Ovary (tissue), 9 donors: ENCODE results near the gene LAMB4. TPM values are rescaled to one million over a fixed set of nuclear protein-coding genes. Genes with fewer than 3 reads are reported as not detected.

Experiments used
- DNase-seq, 5 donors: peaks; one replicate each; pipeline ENCODE4 v3.0.0-alpha.2; 2019 to 2020
- H3K27ac ChIP-seq, 2 donors: fragments of 200-600 bp; one replicate each; pipeline versions ENCODE4 v1.5.1 to v1.8.0; 2019 to 2022
- H3K27me3 ChIP-seq: fragments of 200-600 bp; one replicate; pipeline ENCODE4 v1.8.0; 2022
- H3K36me3 ChIP-seq: fragments of 200-600 bp; sonication (generic); one replicate; pipeline ENCODE4 v1.5.1; 2019
- H3K4me1 ChIP-seq: one replicate; pipeline ENCODE4 v1.8.1; 2013; ENCODE audit warnings: mild to moderate bottlenecking, moderate library complexity; ENCODE audit not compliant: insufficient read depth
- H3K4me3 ChIP-seq: fragments of 200-600 bp; sonication (generic); one replicate; pipeline ENCODE4 v1.5.1; 2017
- H3K9me3 ChIP-seq, 2 donors: fragments of 200-600 bp in 1 of 2; sonication (generic) in 1 of 2; one replicate each; pipeline versions ENCODE4 v1.5.1 to v1.8.1; 2013 to 2019; ENCODE audit warnings: mild to moderate bottlenecking in 1 of 2, moderate library complexity in 1 of 2
- CTCF ChIP-seq, 3 donors: fragments of 450-650 bp in 2 of 3; fragments of 200-600 bp in 1 of 3; IDR thresholded peaks; one replicate each; pipeline versions ENCODE4 v1.5.1 to v1.8.0; 2016 to 2022; ENCODE audit warnings: antibody characterized with exemption in 3 of 3, mild to moderate bottlenecking in 1 of 3
- EP300 ChIP-seq: sonication (generic); formaldehyde crosslinking; IDR thresholded peaks from one replicate; pipeline ENCODE4 v1.6.1; 2017; ENCODE audit warnings: antibody characterized with exemption
- POLR2A ChIP-seq: fragments of 450-650 bp; IDR thresholded peaks from one replicate; pipeline ENCODE4 v1.6.1; 2017; ENCODE audit warnings: antibody characterized with exemption, mild to moderate bottlenecking, moderate library complexity
- WGBS, 3 donors: extraction: QIAGEN DNeasy Blood & Tissue Kit in 1 of 3; methylation state at CpG; one replicate each; pipeline versions ENCODE4 v1.1.5 to v1.1.7; 2013 to 2017; 5-methylcytosine and 5-hydroxymethylcytosine counted together
- intact Hi-C, 4 donors: fragments of 100-400 bp; cut with DNase I; formaldehyde crosslinking; loops; one replicate each; pipeline versions ENCODE4 v1.11.0 to v1.15.1; 2022 to 2023
- polyA plus RNA-seq, 2 donors: library from polyadenylated mRNA; stranded (reverse); fragments of 200-250 nt in 1 of 2; fragments of 350-450 nt in 1 of 2; fragmentation: Illumina TruSeq in 1 of 2; extraction: RNeasy Lipid Tissue Mini Kit (QIAGEN cat#74804) in 1 of 2; gene quantifications; one replicate each; pipeline ENCODE4 v1.2.3, GENCODE V29; 2013 to 2014
- total RNA-seq, 7 donors: library from RNA; depleted of rRNA in 2 of 7; stranded (reverse); fragments of >200 nt in 2 of 7; fragmentation: NEBNext Ultra II Directional in 3 of 7; extraction: Animal tissue kit (Norgen Biotek cat#: 25700) in 3 of 7; gene quantifications; one replicate each; pipeline versions ENCODE4 v1.1.0 to v1.2.4, GENCODE V29; 2016 to 2023
- donor health status: DM: no; HTN: no; CAD: no; lungs with moderate emphysema.
- donor health status: DM: no; HTN: no; CAD: no.
- donor health status: Bipolar disorder and iron deficiency.
- donor health status: DM: yes; HTN: yes; CAD: no.
- donor health status: DM: no; HTN: no; CAD: no.
- donor health status: DM: yes; HTN: yes; CAD: no.

LAMB4 gene
- total and polyA plus RNA-seq, 9 donors: 0.10 to 0.17 TPM; not detected in 7

- no peak overlapping the region for H3K4me3 ChIP-seq
- TF ChIP-seq CTCF (IDR thresholded peaks at IDR 0.05) (no peak), POLR2A (no peak), EP300 (no peak)
- intact Hi-C loops: loop anchor here in 1 of 4 donors (10.0 kb wide), 1 partner anchor 140 kb away; no protein-coding TSS in a partner anchor
- no peak for DNase-seq
- no peak overlapping the region for H3K27ac ChIP-seq
- no peaks in the 10 kb centered on the region for H3K36me3 ChIP-seq
- no peaks in the 10 kb centered on the region for H3K27me3 ChIP-seq
- no peaks in the 10 kb centered on the region for H3K9me3 ChIP-seq
- 47 to 60% (median 51%) methylated on average over 13 of the region's 13 CpGs for WGBS, 3 donors
- no peaks in the 10 kb centered on the region for H3K4me1 ChIP-seq
Measured at GRCh38 chr7:108004220-108005142, 125.7 kb downstream of the LAMB4 start.

GRCh38 chr7:108003599-108003935, 126.6 kb downstream of the LAMB4 start:
- no peak overlapping the region for H3K27ac ChIP-seq
- H3K36me3 ChIP-seq: no peaks in the 10 kb centered on the region
- WGBS, 3 donors: 56 to 60% (median 57%) methylated on average over 15 of the region's 15 CpGs
- intact Hi-C loops: loop anchor here in 1 of 4 donors (10.0 kb wide), 1 partner anchor 141 kb away; no protein-coding TSS in a partner anchor
- TF ChIP-seq EP300 (no peak), CTCF (IDR thresholded peaks at IDR 0.05) (no peak), POLR2A (no peak)
- H3K4me1 ChIP-seq: peaks cover 2% of the 10 kb centered on the region
- peak overlapping the region; percentile 56 for H3K4me3 ChIP-seq
- H3K9me3 ChIP-seq: no peaks in the 10 kb centered on the region
- H3K27me3 ChIP-seq: no peaks in the 10 kb centered on the region
- no peak for DNase-seq

GRCh38 chr7:108002726-108003598, 127.2 kb downstream of the LAMB4 start, which contains the start of gene LAMB1:
TSS of gene LAMB1 (minus strand) at chr7:108003161. CDS start at chr7:108002885, 276 bp downstream.
- TF ChIP-seq CTCF (IDR thresholded peaks at IDR 0.05): no peak
- TF ChIP-seq POLR2A: peak; percentile 26
- no peak for TF ChIP-seq EP300
- no peaks in the 10 kb centered on the region for H3K9me3 ChIP-seq
- 0 to 1% (median 0%) methylated on average over 63 to 75 of the region's 75 CpGs for WGBS, 3 donors
- peak within 1 kb of the TSS; percentile 56 for H3K4me3 ChIP-seq
- intact Hi-C loops: loop anchor here in 1 of 4 donors (10.0 kb wide), 1 partner anchor 142 kb away; no protein-coding TSS in a partner anchor
- peak within 1 kb of the TSS in 1 of 2 donors; percentile 57 for H3K27ac ChIP-seq
- peaks cover 2% of the 10 kb centered on the region for H3K4me1 ChIP-seq
- no peaks in the 10 kb centered on the region for H3K27me3 ChIP-seq
- H3K36me3 ChIP-seq: no peaks in the 10 kb centered on the region
- peak; percentile 56 to 80 (median 77) for DNase-seq
